Activated CD8-positive, alpha-beta memory T cell treated with anti-CD3 and anti-CD28 coated beads, Interleukin-2, amount 50 U/mL, for 1 hour (primary cell): ENCODE data around the gene GNLY.

ENCODE experiments used
- DNase-seq: peaks from one replicate; pipeline ENCODE4 v3.0.0-alpha.2; 2020; ENCODE audit errors: extremely low read depth

Gene GNLY

DNA sequence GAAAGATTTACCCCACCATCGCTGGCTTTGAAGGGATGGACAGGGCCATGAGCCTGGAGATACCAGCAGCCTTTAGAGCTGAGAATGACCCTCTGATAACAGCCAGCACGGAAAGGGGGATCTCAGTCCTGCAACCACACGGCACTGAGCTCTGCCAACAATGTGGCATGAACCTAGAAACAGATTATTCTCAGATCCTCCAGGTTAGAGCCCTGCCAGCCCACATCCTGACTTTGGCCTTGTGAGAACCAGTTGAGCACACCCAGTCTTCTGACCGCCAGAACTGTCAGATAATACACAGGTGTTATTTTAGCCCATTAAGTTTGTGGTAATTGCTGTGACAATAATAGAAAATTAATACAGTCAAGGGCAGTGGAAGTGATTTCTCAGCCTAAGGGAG lies 9.4 kb upstream of the GNLY start:
- no peak for DNase-seq

DNA sequence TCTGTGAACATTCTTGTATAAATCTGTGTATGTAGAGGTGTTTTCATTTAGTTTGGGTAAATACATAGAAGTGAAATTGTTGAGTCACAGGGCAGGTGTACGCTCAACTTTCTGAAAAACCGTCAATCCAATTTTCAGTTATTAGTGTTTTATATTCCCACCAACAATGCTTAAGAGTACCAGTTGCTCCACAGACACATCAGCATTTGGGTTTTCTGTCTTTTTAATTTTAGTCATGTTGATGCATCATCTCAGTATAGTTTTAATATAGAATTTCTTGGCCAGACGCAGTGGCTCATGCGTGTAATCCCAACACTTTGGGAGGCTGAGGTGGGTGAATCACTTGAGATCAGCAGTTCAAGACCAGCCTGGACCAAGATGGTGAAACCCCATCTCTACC lies 3.2 kb upstream of the GNLY start:
- no peak for DNase-seq

DNA sequence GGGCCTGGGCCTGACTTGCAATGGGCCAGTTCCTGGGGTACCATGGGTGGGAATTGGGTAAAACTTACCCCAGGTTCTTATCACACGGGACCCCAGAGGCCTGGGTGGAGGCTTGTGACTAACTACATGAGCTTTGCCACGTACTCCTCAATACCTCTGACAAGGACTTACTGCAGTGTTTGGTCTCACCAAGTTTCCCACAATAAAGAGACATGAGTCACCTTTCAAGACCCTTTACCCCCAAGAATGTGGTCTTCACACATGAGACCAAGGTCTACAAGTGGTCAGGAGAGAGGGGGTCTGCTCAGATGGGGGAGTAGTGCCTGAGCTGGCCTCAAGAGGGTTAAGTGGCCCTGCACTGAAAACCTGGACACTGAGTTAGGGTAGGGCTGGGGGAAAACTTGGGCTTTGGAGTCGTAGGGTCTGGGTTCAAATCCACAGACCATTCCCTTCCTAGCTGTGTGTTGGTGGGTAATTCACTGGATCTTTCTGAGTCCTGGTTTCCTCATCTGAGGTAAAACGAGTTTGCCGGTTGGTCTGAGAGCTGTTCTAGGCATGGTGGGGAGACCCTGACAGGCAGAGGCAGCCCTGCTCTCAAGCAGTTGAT lies 2.0 kb upstream of the GNLY start:
- no peak for DNase-seq

DNA sequence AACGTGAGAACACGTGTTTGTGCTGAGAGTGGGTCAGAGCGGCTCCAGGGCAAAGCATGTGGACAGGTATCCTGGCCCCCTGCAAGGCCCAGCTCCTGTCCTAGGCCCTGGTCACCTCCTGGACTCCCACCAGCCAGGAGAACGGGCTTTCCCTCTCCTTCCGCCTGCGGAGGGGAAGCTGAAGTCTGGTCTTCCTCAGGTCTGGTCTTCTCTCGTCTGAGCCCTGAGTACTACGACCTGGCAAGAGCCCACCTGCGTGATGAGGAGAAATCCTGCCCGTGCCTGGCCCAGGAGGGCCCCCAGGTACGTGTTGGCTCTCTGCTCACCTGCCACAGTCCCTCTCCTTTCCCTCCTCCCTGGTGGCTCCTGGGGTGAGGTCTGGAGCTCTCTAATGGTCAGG lies 963 bp downstream of the GNLY start:
- DNase-seq, result no peak

DNA sequence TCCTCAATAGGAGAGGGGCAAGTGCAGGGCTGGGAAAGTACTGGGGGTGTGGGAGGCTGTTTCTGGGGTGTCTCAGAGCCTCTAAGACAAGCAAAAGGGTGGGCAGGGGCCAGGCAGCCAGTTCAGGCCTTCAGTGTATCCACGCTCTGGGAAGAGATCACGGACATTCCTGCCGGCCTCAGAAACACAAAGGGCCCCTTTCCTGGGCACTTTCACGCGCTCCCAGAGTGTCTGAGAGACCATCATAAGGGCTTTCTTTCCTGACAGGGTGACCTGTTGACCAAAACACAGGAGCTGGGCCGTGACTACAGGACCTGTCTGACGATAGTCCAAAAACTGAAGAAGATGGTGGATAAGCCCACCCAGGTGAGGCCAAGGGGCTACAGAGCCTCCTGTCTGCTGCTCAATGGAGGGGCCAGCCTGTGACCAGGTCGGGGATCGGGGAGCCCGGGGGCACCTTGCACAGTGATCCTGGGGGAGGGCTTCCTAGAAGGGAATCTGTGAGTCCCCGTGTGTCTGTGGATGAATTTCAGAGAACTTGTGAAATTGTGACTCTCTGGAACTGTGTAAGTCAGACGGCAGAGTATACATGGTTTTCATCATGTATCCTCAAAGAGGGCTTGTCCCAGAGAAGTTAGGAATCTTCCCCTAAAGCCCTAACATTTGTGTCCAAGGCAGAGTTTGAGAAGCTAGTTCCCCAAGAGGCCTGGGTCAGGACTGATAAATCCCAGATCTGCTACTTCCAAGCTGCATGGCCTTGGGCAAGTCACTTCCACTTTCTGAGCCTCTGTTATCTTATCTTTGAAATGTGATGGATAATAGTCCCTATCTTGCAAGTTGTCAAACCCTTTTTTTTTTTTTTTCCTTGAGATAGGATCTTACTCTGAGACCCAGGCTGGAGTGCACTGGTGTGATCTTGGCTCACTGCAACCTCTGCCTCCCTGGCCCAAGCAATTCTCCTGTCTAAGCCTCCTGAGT lies 1.8 kb downstream of the GNLY start:
- no peak for DNase-seq

DNA sequence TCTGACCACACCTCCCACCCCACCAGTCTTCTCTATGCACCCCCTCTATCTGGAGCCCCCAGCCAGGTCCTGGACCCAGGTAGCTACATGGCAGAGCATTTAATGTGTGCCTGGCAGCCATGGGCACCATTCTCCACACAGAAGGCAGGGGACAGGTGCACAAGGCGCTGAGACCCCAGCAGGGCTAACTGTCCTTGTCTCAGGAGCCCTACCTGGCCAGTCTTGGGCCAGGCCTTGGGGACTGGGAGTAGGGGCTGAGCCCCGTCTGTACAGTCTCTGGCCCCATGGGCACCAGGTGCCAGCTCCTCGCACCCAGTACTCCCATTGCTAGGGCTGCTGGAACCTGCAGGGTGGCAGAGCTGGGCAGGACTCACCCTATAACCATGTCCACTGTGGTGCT lies 2.9 kb downstream of the GNLY start:
- DNase-seq, result no peak

DNA sequence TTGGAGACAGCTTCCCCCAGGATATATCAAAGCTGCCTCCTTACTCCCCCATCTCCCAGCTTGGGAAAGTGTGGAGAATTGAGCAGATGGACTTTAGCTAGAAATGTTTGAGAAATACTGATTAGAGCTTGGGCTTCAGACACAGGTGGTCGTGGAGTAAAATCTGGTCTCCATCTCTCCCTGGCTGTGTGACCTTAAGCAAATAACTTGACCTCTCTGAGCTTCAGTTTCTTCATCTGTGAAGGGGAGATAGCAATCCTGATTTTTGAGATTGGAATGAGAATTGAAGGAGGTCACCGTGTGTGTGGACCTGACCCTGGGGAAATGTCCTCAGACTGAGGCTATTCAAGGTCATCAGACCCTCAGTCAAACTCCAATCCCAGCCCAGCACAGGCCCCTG lies 3.6 kb downstream of the GNLY start:
- DNase-seq, result no peak

DNA sequence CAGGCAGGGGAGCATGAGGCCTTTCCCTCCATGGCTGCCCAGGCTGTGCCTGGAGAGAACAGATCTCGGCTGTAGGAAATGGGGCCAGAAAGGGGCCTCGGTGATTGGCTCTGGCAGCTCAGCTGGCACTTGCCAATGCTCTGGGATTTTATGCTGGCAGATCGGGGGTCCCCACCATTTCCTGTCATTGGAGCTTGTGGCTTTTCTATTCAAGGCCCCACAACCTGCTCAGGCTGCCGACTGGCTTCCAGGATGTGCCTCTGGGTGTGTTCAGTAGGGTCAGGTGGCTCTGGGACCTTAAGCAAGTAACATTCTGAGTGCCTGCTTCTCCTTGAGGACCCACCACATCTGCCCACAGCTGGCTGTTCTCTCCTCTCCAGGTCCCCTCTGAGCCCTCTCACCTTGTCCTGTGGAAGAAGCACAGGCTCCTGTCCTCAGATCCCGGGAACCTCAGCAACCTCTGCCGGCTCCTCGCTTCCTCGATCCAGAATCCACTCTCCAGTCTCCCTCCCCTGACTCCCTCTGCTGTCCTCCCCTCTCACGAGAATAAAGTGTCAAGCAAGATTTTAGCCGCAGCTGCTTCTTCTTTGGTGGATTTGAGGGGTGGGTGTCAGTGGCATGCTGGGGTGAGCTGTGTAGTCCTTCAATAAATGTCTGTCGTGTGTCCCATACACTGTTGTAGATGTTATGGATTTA lies 4.2 kb downstream of the GNLY start:
- no peak for DNase-seq

DNA sequence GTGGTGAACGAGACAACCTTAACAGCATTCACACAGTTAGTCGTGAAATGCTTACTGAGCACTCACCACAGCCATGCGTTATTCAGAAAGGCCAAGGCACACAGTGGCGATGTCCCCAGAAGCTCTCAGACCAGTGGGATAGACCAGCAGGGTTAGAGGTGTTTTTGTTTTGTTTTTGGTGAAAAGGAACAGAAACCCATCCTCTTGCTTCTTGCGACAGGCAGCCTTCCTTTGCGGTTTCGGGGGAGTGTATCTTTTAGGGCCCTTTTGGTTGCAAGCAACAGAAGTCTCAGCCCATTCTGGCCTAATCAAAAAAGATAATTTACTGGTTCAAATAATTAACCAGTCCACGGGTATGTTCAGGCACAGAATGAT lies 4.7 kb downstream of the GNLY start:
- no peak for DNase-seq

DNA sequence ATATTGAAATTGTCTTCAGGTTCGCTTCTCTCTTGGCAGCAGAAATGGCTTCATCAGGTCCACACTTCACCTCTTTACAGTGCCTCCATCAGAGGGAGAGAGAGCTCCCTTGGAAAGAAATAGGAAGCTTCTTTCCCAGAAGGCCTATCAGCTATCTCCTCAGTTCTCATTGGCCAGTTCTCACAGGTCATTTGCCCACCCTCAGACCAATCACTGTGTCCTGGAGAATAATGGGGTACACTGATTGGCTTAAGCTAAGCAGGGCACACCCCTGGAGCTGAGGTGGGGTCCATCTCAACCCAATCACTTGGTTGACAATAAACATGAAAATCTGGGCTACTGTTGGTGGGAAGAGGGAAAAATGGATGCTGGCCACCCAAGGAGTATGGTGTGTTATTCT lies 5.2 kb downstream of the GNLY start:
- no peak for DNase-seq

DNA sequence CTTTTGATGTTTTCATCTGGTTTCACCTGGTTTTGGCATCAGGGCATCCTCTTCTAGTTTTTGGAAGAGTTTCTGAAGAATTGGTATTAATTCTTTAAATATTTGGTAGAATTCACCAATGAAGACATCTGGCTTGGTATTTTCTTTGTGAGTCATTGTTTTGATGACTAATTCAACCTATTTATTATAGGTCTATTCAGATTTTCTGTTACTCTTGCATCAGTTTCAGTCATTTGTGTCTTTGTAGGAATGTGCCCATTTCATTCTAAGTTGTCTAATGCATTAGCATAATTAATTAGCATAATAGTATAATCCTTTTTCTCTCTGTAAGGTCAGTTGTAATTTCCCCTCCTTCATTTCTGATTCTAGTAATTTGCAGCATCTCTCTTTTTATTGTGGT lies 8.0 kb downstream of the GNLY start:
- no peak for DNase-seq

DNA sequence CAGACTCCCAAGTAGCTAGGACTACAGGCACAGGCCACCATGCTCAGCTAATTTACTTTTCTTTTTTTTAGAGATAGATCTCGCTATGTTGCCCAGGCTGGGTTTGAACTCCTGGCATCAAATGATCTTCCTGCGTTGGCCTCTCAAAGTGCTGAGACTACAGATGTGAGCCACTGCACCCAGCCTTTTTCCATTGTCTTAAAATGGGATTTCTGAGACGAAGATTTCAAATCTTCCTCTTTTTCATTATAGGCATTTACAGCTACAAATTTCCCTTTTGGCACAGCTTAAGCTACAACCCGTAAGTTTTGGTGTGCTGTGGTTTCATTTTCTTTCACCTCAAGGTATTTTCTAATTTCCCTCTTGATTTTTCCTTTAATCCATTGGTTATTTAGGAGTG lies 8.6 kb downstream of the GNLY start:
- no peak for DNase-seq

DNA sequence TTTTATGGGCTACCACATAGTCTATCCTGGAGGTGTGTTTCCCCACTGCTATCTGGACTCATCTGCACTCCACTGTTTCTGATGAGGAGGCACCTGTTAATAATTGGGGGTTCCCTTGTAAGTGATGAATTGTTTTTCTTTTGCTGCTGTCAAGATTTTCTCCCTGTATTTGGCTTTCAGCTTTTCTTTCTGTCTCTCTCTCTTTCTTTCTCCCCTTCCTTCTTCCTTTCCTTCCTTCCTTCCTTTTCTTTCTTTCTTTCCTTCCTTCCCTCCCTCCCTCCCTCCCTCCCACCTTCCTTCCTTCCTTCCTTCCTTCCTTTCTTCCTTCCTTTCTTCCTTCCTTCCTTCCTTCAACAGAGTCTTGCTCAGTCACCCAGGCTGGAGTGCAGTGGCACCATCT lies 9.2 kb downstream of the GNLY start:
- no peak for DNase-seq

DNA sequence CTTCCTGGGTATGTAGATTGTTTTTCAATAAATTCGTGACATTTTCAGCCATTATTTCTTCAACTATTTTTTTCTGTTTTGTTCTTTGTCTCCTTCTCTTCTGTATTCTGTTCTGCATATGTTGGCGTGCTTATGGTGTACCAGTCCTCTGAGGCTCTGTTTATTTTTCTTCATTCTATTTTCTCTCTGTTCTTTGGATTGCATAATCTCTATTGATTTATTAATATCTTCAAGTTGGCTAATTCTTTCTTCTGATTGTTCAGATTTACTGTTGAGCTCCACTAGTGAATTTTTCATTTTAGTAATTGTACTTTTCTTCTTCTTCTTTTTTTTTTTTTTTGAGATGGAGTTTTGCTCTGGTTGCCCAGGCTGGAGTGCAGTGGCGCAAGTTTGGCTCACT lies 9.9 kb downstream of the GNLY start:
- no peak for DNase-seq

DNA sequence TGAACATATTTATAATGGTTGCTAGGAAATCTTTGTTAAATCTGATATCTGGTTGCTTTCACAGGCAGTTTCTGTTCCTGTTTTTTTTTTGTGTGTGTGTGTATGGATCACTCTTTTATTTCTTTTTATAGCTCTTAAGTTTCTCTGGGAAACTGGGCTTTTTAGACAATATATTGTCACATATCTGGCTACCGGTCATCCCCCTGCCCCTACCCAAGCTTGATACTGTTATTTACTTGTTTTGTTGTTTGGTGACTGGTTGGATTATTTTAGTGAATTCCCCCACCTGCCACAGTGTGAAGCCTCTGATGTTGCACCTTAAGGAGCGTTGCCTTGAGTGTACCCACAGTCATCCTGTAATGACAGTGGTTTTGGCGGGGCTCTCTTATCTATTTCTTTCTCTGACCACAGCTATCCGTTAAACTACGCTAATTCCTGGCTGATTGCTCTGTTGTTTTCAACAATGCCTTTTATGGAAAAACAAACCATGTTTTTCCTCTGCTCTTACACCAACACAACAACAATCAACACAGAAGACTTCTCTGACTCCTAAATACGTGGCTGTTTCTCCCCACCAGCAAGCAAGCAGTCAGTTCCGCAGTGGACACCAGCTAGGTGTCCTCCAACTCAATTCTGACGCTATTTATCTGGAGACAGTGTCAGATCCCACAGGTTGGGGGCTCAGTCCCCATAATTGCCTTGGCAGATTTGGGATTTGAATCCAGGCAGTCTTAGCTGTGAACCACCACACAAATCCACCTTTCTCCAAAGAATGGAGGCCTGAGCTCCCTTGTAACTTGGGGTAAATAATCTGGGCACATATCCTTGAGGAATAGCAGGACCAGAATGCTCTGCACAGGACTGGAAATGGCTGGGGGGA lies 10.9 kb downstream of the GNLY start:
- DNase-seq, result no peak

DNA sequence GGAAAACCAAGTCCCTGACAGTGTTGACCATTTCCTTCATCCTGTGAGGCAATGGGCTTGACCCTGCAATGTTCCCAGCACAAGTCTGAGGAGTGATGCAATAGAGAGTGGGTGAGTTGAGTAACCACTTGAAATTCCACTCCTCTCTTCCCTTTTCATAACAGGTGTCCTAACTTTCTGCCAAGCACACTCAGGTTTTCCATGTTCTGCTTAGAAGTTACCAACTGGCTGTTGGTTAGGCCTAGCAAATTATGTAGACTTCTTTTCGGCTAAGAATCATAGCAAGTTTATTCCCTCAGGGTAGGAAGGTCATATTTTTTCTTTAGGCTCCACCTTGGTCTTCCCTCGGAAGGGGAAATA lies 11.5 kb downstream of the GNLY start:
- no peak for DNase-seq

DNA sequence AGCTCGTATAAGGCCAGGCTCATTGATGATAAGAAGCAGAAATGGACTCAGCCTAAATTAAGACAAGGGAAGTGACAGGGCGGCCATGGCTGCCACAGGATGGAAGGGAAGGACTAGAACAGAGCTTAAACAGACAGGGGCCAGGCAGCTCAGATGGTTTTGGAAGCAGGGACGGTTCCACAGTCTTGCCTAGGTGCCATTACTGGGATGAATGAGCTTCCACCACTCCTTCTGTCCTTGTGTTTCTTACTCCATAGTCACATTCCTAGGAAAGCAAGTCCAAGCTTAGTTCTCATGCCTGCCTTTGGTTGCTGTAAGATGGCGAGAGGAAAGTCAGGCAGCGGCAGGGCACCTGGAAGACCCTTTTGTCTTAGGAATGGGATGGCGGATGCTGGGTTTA lies 11.9 kb downstream of the GNLY start:
- no peak for DNase-seq

DNA sequence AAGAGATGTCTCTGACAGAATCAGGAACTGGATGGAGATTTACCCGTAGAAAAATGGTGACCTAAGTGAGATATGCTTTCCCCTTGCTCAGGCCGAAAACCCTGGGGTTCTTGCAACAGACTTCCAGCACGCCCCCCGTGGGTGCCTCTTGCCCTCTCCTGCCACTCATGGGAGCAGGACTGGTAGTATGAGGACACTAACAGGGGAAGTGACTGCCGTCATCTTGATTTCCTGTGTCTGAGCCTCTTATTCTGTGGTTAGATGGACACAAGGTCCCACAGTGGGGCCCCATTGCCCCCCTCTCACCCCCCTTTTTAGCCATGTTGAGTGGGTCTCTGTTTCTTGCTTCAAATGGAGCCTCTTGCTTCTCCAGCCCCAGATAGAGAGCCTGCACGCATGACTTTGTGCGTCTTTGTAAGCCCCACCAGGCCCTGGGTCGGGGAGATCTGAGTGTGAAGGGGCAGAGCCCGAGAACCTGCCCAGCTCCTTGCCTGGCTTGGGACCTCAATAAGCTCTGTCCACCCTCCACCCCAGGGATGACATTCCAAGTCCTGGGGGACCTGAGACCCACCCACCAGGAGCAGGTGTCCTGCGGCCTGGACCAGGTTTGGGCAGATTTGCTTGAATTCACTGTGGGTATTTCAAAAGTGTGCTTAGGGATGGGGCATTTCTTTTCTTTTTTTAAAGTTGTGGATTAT lies 12.6 kb downstream of the GNLY start:
- no peak for DNase-seq

DNA sequence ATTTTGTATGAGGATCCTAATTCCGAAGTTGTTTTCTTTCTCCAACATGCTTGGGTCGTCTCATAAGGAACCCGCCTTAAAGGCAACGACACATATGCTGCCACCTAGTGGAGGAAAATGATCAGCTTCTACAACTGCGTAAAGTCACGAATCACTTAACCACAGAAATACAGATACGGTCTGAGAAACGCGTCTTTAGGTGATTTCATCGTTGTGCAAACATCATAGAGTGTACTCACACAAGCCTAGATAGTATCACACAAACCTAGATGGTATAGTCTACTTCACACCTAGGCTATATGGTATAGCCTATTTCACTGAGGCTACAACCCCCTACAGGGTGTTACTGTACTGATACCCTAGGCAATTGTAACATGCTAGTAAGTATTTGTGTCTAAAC lies 13.1 kb downstream of the GNLY start:
- DNase-seq, result peak; percentile 32

DNA sequence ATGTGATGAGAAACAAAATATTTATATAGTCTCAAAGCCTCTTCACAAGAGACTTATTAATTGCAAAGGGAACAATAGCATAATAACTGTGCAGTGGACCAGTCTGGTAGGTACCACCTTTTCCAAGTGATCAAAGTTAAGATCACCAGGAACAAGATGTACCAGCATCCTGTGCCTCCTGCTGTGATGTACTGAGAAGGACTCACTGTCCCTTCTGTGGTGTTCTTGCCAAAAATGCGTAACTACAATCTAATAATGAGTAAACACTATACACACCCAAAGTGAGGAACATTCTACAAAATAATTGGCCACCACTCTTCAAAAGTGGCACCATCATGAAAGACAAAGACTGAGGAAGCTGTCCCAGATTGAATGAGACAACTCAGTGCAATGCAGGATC lies 14.5 kb downstream of the GNLY start:
- DNase-seq, result no peak

DNA sequence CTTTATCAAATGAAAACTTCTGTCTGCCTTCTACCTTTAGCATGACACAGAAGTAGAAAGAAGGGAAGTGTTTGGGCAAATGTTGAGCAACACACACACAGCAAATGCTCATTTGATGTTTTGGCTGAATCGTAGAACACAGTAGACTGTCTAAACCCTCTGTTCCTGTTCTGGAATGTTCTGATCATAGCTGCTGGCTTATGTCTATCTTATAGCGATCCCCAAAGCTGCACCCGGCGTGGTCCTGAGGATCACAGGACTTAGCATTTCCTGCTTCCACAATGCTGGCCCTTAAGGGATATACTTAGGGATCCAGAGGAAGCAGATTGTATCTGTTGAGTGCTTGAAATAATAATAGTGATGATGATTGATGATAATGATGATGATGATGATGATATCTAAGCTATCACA lies 15.2 kb downstream of the GNLY start:
- DNase-seq, result no peak
